GM18951 (cell line): ENCODE data around the gene AKR1C8.
"Not testable (repeated sequence)": the region's sequence is repeated elsewhere in the genome, so short reads cannot be mapped to it uniquely, and the experiment has no call there.

Source experiments
- POLR2A ChIP-seq: IDR thresholded peaks from 4 replicates; pipeline ENCODE4 v1.6.1; 2011; ENCODE audit warnings: mild to moderate bottlenecking; ENCODE audit not compliant: insufficient read length, insufficient read depth; ENCODE audit errors: extremely low read depth
- in situ Hi-C: fragments of 300-500 bp; cut with MboI; formaldehyde crosslinking; loops from one replicate; pipeline ENCODE4 v1.12.0; 2022; ENCODE audit warnings: low sequenced_read_pairs, mixed read lengths, inconsistent platforms; ENCODE audit not compliant: unreplicated experiment

AKR1C8 gene

DNA sequence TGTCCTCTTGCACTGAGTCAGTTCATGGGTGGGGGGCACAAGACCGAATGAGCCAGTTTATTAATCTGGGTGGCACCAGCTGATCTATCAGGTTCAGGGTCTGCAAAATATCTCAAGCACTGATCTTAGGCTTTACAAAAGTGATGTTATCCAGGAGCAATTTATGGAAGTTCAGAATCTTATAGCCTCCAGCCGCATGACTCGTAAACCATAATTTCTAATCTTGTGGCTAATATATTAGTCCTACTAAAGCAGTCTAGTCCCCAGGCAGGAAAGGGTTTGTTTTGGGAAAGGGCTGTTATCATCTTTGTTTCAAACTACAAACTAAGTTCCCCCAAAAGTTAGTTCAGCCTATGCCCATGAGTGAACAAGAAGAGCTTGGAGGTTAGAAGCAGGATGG is 33.9 kb downstream of the AKR1C8 start:
- TF ChIP-seq POLR2A = no peak
- in situ Hi-C loops = no loop called here

DNA sequence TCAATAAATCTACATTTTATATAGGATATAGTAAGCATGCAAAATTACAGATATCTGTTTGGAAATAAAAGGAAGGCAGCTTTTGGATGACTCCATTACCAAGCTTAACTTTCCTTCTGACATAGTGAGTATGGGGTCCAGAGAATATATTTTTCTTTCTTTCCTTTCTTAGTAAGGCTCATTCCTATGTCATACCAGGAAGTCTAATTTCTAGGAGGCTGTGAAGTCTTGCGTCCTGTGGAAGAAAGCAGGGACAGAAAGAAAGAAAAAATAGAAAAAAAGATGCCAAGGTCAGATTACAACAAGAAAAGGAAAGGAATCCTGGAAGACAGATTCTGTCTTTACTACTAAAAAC is 36.3 kb downstream of the AKR1C8 start:
- in situ Hi-C loops = no loop called here
- TF ChIP-seq POLR2A = no peak

DNA sequence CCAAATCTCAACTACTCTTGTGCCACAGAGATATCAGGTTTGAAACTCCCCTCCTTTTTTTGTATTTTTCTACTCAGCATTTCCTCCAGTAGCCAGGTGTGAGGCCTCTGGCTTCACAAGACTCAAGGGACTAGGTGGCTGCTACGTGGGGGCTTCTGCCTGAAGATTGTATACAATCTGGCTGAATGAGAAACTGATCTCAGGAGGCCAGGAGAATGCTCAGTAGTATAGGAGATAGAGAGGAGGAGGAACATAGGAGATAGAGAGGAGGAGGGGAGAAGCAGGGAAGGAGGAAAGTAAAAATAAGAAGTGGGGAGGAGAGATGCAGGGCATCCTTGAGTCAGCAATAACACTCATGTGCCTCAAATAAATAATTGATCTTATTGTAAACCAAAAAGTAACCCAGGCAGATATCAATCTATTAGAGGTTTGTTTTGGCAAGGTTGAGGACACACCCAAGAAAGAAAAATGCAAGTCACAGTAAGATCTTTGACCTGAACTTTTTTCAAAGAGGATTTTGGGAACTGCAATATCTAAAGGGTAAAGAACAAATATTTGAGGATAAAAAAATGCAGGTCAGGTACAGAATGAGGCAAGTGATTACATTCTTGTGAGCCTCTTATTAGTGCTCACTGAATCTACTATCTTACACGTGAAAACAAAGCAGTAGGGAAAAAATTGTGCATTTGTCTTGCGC is 36.8 kb downstream of the AKR1C8 start:
- in situ Hi-C loops = no loop called here

DNA sequence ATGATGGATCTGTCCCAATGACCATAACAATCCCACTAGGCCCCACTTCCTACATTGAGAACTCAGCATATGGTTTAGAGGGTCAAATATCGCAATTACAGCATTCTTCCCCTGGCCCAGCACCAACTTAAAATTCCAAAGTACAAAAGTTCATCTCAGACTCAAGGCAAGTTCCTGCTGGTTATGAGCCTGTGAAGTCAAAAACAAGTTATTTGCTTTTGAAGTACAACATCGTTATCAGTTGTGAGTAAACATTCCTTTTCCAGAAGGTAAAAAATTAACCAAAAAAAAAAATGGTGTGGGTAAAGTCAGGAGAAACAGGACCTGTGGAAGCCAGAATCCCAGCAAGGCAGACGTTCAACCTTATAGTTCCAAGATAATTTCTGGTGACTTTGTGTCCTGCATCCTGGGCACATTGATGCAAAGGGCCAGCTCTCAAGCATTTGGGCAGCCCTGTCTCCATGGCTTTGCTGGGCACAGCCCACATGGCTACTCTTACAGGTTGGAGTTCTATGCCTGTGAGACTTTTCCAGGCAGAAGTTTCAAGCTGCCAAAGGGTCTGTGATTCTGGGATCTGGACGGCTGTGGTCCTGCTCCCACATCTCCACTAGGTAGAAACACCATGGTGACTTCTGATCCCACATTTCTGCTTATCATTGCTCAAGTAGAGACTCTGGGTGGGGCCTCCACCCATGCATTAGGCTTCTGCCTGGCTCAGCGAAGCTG is 37.5 kb downstream of the AKR1C8 start:
- in situ Hi-C loops = no loop called here
- no peak for TF ChIP-seq POLR2A

More for the DNA sequence above, 36.8 kb downstream of the AKR1C8 start:
- TF ChIP-seq POLR2A = no peak

DNA sequence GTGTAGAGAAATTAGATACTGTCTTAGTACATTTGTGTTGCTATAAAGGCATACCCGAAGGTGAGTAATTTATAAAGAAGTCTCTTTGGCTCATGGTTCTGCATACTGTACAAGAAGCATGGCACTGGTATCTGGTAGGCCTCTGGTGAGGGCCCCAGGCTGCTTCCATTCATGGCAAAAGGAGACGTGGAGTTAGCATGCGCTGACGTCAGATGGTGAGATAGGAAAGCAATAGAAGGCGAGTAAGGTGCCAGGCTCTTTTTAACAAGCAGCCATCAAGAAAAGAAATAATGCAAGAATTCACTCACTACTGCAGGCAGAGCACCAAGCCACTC is 38.1 kb downstream of the AKR1C8 start:
- no peak for TF ChIP-seq POLR2A
- in situ Hi-C loops = no loop called here

DNA sequence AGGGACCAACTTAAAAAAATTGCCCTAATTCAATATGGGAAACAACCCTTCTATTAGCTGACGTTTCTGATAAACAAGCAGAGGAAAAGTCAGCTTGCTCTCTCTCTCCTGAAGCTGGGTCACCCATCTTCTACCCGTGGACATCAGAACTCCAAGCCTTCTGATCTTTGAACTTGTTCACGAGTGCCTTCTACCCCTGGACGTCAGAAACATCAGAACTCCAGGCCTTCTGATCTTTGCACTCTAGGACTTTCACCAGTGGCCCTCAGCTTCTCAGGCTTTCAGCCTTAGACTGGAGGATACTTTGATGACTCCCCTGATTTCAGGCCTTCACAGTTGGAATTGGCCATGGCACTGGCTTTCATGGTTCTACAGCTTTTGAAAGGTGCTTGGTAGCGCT is 41.8 kb downstream of the AKR1C8 start:
- TF ChIP-seq POLR2A = no peak
- in situ Hi-C loops = no loop called here

DNA sequence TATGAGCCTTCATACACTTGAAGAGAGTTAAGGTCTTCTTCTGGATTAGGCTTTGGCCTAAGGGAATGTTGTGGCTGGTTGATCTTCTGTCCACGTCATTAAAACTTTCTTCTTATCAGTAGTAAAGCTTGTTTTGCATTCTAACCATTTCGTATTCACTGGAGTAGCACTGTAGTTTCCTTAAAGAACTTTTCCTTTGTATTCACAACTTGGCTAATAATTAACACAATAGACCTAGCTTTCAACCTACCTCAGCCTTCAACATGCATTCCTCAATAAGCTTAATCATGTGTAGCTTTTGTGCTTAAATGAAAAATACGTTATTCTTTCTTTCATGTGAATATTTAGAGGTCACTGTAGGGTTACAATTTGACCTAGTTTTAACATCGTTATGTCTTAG is 42.8 kb downstream of the AKR1C8 start:
- in situ Hi-C loops = no loop called here
- no peak for TF ChIP-seq POLR2A

DNA sequence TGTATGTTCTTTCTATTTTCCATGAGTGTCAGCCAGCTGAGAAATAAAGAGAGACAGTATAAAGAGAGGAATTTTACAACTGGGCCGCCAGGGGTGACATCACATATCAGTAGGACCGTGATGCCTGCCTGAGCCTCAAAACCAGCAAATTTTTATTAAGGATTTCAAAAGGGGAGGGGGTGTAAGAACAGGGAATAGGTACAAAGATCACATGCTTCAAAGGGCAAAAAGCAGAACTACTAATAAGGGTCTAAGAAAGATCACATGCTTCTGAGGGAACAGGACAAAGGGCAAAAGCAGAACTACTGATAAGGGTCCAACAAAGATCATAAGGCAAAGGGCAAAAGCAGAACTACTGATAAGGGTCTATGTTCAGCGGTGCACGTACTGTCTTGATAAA is 47.3 kb downstream of the AKR1C8 start:
- in situ Hi-C loops = not testable (repeated sequence)

DNA sequence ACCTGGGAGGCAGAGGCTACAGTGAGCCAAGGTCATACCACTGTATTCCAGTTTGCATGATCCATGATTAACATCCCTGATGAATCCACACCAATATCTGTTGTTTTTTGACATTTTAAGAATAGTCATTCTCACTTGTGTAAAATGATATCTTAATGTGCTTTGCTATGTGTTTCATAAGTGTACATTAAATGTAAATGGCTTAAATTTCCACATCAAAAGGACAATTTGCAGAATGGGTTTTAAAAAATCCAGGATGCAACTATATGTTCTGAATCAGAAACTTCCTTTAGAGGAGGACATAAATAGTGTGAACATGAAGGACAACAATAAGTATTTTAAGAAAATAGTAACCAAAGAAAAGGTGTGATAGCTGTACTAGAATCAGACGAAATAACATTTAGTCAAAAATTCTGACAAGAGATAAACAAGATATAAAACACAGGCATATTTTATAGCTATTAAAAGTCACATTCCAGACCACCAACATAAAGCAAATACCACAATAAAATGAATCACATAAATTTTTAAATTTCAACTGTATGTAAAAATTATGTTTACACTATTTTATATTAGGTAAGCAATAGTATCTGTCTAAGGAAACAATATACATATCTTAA is 48.4 kb downstream of the AKR1C8 start:
- TF ChIP-seq POLR2A = no peak
- in situ Hi-C loops = no loop called here

DNA sequence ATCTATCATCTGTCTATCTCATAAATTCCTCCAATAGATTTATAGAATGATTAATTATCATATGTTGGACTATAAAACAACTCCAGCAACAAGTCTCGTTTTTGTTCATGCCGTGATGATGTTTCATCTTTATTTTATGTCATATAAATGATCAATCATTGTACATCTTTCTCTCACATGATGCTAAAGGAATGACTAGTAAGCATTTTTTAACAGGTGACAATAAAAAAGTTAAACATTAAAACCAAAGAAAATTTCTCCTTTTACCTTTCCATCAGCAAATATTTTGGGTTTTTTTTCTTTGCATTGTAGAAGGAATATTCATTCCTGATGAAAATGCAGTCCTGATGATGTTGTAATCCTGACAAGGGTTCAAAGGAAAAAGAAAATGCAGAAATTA is 49.4 kb downstream of the AKR1C8 start:
- in situ Hi-C loops = no loop called here
- no peak for TF ChIP-seq POLR2A

DNA sequence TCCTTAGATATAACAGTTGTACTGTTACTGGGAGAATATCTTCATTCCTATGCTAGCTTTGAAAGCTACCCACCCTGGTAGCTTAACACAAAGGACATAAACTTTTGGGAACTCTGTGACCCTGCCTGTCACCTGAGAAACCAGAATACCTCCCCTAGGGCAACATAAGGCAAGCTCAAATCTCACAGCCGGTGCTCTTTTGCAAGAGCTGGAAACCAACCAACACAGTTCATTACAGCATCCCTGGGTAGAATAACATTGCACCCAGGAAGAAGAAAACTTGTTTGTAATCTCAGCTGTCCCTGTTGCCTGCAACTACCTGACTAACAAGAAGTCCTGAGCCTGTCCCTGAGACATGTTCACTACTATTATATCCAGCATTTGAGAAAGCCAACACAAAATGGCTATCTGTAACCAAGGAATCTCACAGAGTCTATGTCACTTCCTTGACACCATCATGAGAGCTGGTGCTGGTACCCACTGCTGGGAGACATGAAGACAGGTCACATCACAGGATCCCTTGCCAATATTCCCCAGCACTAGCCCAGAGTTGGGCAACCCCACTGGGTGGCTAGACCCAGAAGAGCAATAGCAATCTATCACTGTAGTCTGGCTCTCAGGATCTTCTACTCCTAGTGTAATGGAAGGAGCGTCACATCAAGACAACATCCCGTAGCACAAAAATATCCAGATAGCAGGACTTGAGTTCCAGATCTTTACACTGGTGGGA is 59.5 kb downstream of the AKR1C8 start:
- no peak for TF ChIP-seq POLR2A
- in situ Hi-C loops = no loop called here

DNA sequence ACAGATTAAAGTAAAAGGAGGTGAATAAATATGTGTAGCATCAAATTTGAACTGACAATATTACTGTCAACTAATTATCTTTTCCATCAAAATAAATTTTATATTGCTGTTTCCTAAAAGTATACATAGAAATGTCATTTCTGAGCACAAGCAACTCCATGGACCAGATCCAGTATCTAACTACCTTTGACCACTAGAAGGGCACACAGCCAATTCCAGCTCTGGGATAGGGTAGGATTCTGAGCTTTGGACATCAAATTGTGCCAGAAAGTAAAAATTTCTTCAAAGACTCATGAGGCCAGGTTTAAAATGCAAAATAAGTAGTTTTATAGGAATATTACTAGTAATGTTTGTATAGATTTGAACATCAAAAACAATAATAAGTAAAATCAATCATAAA is 61.1 kb downstream of the AKR1C8 start:
- no peak for TF ChIP-seq POLR2A
- in situ Hi-C loops = no loop called here

DNA sequence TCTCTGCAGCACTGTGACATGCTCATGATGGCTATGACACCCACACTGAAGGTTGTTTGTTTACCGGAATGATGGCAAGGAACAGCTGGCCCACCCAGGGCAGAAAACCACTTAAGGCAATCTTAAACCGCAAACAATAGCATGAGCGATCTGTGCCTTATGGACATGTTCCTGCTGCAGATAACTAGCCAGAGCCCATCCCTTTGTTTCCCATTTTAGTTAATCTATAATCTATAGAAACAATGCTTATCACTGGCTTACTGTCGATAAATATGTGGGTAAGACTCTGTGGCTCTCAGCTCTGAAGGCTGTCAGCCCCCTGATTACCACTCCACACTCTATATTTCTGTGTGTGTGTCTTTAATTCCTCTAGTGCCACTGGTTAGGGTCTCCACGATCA is 65.0 kb downstream of the AKR1C8 start:
- in situ Hi-C loops = not testable (repeated sequence)

DNA sequence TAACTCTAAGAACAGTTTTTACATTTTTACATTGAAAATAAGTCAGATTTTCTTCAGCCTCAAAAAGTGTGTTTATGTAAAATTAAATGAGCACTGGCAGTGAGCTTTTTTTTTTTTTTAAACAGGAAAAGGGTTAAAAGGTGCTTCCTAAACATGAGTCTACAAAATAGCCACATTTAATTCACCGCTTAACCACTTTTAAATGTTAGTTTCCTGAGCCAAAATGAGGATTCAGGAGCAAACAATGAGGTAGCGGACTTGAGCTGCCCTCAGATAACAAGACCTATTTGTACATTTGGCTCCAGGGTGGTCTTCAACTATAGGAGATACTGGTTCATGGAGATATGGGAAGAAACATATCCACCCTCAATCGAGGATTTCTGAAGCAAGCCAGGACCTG is 67.9 kb downstream of the AKR1C8 start:
- no peak for TF ChIP-seq POLR2A
- in situ Hi-C loops = no loop called here
